Uterus (tissue), 4 donors: ENCODE results near the gene BMPR2. TPM values are rescaled to one million over a fixed set of nuclear protein-coding genes. Genes with fewer than 3 reads are reported as not detected.
"Not testable (repeated sequence)": the region's sequence is repeated elsewhere in the genome, so short reads cannot be mapped to it uniquely, and the experiment has no call there.

Experiments
- DNase-seq, 2 donors: peaks; one replicate each; pipeline ENCODE4 v3.0.0-alpha.2; 2019 to 2020
- H3K27ac ChIP-seq, 2 donors: fragments of 200-600 bp; sonication (generic); 1 replicate in 1 of 2; 2 replicates in 1 of 2; pipeline ENCODE4 v1.5.1; 2016 to 2018
- H3K27me3 ChIP-seq, 2 donors: fragments of 200-600 bp; sonication (generic); one replicate each; pipeline ENCODE4 v1.5.1; 2018 to 2019; ENCODE audit warnings: control low read depth in 1 of 2
- H3K36me3 ChIP-seq, 2 donors: fragments of 200-600 bp; sonication (generic); one replicate each; pipeline ENCODE4 v1.5.1; 2019; ENCODE audit warnings: control low read depth in 1 of 2
- H3K4me1 ChIP-seq, 2 donors: fragments of 200-600 bp; sonication (generic); one replicate each; pipeline ENCODE4 v1.5.1; 2018 to 2019; ENCODE audit warnings: control low read depth in 1 of 2
- H3K4me3 ChIP-seq, 2 donors: fragments of 200-600 bp; sonication (generic); 1 replicate in 1 of 2; 2 replicates in 1 of 2; pipeline ENCODE4 v1.5.1; 2018 to 2019; ENCODE audit warnings: mild to moderate bottlenecking in 1 of 2
- H3K9me3 ChIP-seq, 2 donors: fragments of 200-600 bp; sonication (generic); one replicate each; pipeline ENCODE4 v1.5.1; 2019; ENCODE audit warnings: control low read depth in 1 of 2
- CTCF ChIP-seq, 4 experiments: fragments of 200-600 bp in 2 of 4; fragments of 450-650 bp in 2 of 4; sonication (generic) in 2 of 4; IDR thresholded peaks; one replicate each; pipeline ENCODE4 v1.5.1; 2016 to 2019; ENCODE audit warnings: antibody characterized with exemption in 4 of 4, mild to moderate bottlenecking in 2 of 4, moderate library complexity in 1 of 4
- POLR2A ChIP-seq, 2 donors: fragments of 450-650 bp; IDR thresholded peaks; one replicate each; pipeline ENCODE4 v1.6.1; 2016; ENCODE audit warnings: antibody characterized with exemption in 2 of 2, mild to moderate bottlenecking in 1 of 2, moderate library complexity in 1 of 2
- intact Hi-C: fragments of 100-400 bp; cut with DNase I; formaldehyde crosslinking; loops from one replicate; pipeline ENCODE4 v1.15.1; 2023; ENCODE audit warnings: low total_unique reads
- total RNA-seq, 4 donors: library from RNA; depleted of rRNA in 3 of 4; stranded (reverse); fragments of >200 nt in 3 of 4; gene quantifications; one replicate each; pipeline versions ENCODE4 v1.1.0 to v1.2.4, GENCODE V29; 2014 to 2023
- donor health status: DM: yes; HTN: yes; CAD: no.

The BMPR2 gene
- total RNA-seq, 4 donors from 2014 or later, result 38.7 to 101 (median 62.3) TPM

GRCh38 chr2:202494300-202495229 is 118.4 kb downstream of the BMPR2 start:
- Histone ChIP-seq H3K4me1 (no peaks in the 10 kb centered on the region), H3K9me3 (no peaks in the 10 kb centered on the region), H3K4me3 (no peak overlapping the region), H3K36me3 (no peaks in the 10 kb centered on the region), H3K27me3 (no peaks in the 10 kb centered on the region), H3K27ac (no peak overlapping the region)
- DNase-seq, result no peak
- TF ChIP-seq CTCF (IDR thresholded peaks at IDR 0.05) (no peak), POLR2A (IDR thresholded peaks at IDR 0.05) (no peak)
- intact Hi-C loops, result no loop called here

DNA sequence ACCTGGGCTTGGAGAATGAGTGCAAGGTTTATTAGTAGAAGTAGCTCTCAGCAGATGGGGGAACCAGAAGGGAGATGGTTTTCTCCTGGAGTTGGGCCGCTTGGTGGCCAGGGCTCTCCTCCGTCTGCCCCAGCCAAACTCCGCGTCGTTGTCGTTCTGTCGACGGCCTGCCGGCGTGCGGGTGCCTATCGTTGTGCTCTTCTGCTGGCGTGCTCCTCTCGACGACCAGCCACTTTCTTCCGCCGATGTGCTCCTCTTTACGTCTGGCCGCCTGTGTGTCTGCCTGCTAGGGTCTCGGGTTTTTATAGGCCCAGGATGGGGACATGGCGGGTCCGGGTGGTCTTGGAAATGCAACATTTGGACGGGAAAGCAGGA is 119.1 kb downstream of the BMPR2 start:
- H3K4me3 ChIP-seq, result no peak overlapping the region
- H3K4me1 ChIP-seq, result no peaks in the 10 kb centered on the region
- H3K27me3 ChIP-seq, result no peaks in the 10 kb centered on the region
- H3K36me3 ChIP-seq, result no peaks in the 10 kb centered on the region
- intact Hi-C loops, result no loop called here
- no peak for DNase-seq
- H3K27ac ChIP-seq, result no peak overlapping the region
- TF ChIP-seq CTCF (IDR thresholded peaks at IDR 0.05) (no peak), POLR2A (IDR thresholded peaks at IDR 0.05) (no peak)
- no peaks in the 10 kb centered on the region for H3K9me3 ChIP-seq

DNA sequence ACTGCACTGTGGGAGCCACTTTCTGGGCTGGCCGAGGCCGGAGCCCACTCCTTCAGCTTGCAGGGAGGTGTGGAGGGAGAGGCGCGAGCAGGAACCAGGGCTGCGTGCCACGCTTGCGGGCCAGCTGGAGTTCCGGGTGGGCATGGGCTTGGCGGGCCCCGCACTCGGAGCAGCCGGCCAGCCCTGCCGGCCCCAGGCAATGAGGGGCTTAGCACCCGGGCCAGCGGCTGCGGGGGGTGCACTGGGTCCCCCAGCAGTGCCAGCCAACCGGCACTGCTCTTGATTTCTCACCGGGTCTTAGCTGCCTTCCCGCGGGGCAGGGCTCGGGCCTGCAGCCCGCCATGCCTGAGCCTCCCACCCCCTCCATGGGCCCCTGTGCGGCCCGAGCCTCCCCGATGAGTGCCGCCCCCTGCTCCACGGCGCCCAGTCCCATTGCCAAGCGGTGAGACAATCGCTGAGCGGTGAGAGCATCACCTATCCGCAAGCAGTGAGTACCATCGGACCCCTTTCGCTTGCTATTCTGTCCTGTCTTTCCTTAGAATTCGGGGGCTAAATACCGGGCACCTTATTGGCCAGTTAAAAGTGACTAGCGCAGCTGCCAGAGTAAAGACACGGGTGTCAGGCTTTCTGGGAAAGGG is 120.8 kb downstream of the BMPR2 start:
- intact Hi-C loops, DNase-seq, H3K4me1 ChIP-seq, H3K9me3 ChIP-seq, H3K36me3 ChIP-seq, H3K4me3 ChIP-seq, H3K27me3 ChIP-seq, H3K27ac ChIP-seq: not testable (repeated sequence)

GRCh38 chr2:202497473-202497866 is 121.3 kb downstream of the BMPR2 start:
- H3K4me1 ChIP-seq, DNase-seq, intact Hi-C loops, H3K9me3 ChIP-seq, H3K27ac ChIP-seq, H3K36me3 ChIP-seq, H3K4me3 ChIP-seq, H3K27me3 ChIP-seq: not testable (repeated sequence)

DNA sequence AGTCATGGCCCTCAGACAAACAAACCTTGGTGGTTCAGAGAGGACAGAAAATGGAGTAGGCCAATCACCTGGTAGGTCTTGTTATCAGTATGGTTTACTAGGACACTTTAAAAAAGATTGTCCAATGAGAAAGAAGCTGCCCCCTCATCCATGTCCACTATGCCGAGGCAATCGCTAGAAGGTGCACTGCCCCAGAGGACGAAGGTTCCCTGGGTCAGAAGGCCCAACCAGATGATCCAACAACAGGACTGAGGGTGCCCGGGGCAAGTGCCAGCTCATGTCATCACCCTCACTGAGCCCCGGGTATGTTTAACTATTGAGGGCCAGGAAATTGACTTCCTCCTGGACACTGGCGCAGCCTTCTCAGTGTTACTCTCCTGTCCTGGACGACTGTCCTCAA is 123.7 kb downstream of the BMPR2 start:
- H3K4me1 ChIP-seq, H3K27me3 ChIP-seq, DNase-seq, intact Hi-C loops, H3K36me3 ChIP-seq, H3K27ac ChIP-seq, H3K9me3 ChIP-seq, H3K4me3 ChIP-seq: not testable (repeated sequence)

- intact Hi-C loops, H3K36me3 ChIP-seq: not testable (repeated sequence)
These were observed 127.1 kb downstream of the BMPR2 start for GRCh38 chr2:202503276-202503675.

GRCh38 chr2:202508686-202509085 is 132.6 kb downstream of the BMPR2 start:
- Histone ChIP-seq H3K36me3 (no peaks in the 10 kb centered on the region), H3K9me3 (no peaks in the 10 kb centered on the region), H3K27me3 (no peaks in the 10 kb centered on the region), H3K27ac (no peak overlapping the region), H3K4me3 (no peak overlapping the region), H3K4me1 (no peaks in the 10 kb centered on the region)
- intact Hi-C loops, result no loop called here
- no peak for TF ChIP-seq POLR2A (IDR thresholded peaks at IDR 0.05)
- no peak for TF ChIP-seq CTCF (IDR thresholded peaks at IDR 0.05)
- no peak for DNase-seq

More at GRCh38 chr2:202503276-202503675, 127.1 kb downstream of the BMPR2 start:
- not testable (repeated sequence) for H3K27ac ChIP-seq, DNase-seq, H3K4me1 ChIP-seq, H3K9me3 ChIP-seq, H3K27me3 ChIP-seq, H3K4me3 ChIP-seq
